Cortex of kidney (tissue), 1 donor: ENCODE measurements around the gene IRAK1.

ENCODE experiments used
- DNase-seq: peaks from one replicate; lab custom pipeline; 2025; lab: John Stamatoyannopoulos, UW

Gene IRAK1

DNA sequence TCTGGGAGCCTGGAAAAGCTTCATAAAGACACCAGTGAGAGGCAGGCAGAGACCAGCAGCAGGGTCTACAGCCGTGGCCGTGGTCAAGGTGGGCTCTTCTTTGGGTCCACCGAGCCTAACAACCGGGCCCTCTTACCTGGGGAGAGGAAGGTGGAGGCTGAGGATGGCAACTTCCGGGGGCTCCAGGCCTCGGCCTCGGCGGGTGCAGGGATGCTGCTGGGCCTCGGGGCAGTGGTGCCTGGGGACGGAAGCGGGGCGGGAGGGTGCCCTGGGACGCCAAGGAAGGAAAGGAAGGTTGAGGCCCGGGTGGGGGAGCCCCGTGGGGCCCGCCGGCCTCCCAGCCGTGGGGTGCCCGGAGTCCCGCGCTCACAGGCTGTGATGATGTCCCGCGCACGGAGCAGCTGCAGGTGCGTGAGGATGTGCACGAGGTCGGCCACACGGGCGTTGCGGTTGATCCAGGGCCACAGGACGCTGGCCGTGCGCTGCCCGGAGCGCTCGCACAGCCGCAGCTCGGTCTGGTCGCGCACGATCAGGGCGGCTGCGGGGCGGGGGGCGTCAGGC, 561 bp downstream of the IRAK1 start:
- DNase-seq = no peak

- no peak for DNase-seq
Measured at GRCh38 chrX:154018518-154019060, 1.1 kb downstream of the IRAK1 start.

DNA sequence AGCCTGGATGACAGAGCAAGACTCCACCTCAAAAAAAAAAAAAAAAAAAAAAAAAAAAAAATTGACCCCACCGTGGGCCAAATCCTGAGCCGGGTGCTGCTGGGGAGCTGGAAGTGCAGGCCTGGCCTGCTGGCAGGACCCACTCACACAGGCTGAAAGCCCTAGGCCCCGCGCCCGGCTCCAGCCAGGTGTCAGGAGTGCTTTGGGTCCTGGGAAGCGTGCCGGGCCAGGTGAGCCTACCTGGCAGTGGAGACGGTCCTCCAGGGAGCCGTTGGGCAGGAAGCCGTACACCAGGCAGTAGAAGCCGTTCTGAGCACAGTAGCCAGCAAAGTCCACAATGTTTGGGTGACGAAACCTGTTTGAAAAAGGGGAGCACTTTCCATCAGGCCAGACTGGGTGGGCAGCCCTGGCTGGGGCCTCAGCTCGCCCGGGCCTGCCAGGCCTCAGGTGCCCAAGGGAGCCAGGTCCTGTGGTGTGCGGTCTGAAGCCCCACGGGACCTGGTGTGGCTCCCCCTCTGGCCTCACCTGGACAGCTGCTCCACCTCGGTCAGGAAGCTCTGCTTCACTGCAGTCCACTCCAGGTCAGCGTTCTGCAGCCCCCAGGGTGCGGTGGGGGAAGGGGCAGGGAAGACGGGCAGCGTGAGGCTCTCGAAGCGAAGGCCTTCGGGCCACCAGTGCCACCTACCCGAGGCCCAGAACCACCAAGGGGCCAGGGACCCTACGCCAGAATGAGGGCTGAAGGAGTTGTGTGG, 1.8 kb downstream of the IRAK1 start:
- DNase-seq = no peak

- DNase-seq = no peak
Measured at GRCh38 chrX:154016366-154017076, 3.2 kb downstream of the IRAK1 start.

DNA sequence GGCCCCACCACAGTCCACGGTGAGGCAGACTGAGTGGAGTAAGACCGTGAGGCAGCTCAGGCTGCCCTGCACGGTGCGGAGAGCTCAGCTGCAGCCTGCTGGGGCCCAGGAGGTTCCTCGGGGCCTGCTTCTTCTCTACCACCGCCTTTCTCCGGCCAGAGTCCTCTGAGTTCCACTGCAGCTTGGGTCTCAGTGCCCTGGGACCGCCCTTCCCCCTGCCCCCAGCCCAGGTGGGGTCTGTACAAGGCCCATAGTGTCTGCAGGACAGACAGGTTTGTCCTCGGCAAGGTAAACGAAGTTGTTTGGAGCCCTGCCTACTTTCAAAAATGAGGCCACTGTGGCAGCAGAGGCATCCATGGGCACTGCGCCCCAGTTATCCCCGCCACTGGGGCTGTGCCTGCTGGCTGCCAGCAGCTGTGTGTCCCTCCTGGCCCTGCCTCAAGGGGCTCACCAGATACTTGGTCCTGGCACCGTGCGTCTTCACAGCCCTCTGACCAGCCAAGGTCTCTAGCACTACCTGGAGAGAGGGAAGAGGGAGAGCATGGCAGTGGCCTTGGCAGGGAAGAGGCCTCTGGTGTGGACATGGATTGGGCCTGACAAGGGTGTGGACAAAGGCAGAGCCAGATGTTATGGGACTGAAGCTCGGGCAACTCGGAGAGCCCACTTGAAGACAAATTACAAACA, 4.0 kb downstream of the IRAK1 start:
- no peak for DNase-seq

DNA sequence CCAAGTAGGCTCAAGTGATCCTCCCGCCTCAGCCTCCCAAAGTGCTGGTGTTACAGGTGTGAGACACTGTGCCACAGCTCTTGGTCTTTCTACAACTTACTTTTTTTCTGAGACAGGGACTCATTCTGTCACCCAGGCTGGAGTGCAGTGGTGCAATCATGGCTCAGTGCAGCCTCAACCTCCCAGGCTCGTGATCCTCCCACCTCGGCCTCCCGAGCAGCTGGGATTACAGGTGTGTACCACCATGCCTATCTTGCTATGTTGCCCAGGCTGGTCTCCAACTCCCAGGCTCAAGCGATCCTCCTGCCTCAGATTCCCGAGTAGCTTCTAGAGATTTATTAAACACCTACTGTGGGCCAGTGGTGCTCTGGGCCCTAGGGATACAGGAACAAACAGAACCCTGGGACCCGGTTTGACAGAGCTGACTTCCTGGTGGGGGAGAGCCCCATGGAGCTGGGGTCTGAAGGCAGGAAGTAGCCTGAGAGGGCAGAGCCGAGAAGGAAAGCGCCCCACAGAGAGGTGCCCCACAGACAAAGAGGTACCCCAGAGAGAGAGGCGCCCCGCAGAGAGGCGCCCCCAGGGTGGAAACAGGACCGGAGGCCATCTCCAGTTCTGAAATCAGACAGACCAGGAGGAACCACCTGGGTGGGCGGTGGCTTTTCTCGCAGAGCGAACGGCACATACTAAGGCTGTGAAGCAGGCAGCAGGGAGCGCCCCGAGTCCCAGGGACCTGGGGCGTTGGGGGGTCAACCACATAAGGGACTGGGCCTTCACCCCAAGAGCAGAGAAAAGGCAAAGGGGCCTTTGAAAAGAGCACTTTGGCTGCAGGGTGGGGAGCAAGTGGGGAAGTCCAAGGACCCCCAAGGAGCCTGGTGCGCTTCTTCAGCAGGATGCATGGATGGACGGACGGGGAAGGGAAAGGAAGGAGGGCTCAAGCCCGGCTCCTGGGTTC, 5.0 kb downstream of the IRAK1 start:
- no peak for DNase-seq

DNA sequence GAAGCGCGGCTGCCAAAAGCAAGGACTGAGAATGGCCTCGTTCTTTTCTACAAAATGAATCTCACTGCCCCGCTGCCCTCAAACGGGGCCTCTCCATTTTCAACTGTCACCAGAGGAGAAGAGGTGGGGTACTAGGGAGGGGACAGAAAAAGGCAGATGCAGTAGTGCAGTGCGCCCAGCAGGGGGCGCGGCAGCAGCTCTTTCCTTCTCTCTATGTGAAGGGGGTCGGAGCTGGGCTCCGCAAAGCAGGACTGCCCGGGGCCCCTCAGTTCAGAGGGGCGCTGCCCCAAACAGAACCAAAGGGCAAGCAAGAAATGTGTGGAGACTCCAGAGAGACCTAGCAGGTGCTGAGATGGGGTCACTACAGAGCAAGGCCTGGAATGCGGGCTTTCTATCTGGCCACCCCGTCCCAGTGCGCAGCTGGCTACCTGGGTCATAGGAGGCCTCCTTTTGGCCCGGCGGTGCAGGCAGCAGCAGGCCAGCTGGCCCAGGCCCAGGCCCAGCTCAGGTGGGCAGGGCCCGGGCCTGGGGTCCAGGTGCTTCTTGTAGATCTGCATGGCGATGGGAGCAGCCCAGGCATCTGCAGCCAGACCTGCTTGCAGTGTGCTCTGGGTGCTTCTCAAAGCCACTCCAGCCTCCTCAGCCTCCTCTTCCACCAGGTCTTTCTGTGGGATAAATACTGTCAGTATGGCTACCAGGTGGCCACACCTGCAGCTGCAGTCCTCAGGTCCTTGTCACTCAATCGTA, 5.9 kb downstream of the IRAK1 start:
- no peak for DNase-seq

- no peak for DNase-seq
Measured at GRCh38 chrX:154013001-154013421, 6.7 kb downstream of the IRAK1 start.

DNA sequence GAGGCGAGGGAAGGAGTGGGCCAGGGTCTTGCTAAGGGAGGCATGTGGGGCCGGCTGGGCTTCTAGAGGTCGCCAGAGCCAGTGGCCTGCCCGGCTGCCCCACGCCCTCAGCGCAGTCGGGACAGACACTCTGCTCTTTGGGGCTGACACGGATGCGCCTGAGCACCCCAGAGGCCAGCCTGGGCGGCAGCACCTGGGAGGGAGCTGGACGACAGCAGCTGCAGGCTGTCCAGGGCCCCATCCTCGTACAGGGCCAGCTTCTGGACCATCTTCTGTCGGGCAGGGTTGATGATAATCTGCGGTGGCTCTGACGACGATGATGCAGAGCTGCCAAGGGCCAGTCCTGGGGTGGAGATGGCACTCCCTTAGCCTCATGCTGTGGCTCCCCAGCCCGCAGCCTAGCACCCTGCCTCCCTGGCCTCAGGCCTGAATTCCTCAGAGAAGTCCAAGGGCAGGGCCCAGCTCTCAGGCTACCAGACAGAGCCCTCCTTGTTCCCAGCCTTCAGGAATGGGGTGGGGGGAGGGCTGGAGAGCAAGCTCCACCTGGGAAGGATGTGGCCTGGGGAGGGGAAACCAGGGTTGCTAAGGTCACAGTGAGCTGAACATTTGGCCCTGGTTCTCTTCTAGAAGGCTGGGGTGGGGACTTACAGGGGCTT, 7.2 kb downstream of the IRAK1 start:
- no peak for DNase-seq

GRCh38 chrX:154011376-154012335, 8.0 kb downstream of the IRAK1 start:
- DNase-seq = no peak

DNA sequence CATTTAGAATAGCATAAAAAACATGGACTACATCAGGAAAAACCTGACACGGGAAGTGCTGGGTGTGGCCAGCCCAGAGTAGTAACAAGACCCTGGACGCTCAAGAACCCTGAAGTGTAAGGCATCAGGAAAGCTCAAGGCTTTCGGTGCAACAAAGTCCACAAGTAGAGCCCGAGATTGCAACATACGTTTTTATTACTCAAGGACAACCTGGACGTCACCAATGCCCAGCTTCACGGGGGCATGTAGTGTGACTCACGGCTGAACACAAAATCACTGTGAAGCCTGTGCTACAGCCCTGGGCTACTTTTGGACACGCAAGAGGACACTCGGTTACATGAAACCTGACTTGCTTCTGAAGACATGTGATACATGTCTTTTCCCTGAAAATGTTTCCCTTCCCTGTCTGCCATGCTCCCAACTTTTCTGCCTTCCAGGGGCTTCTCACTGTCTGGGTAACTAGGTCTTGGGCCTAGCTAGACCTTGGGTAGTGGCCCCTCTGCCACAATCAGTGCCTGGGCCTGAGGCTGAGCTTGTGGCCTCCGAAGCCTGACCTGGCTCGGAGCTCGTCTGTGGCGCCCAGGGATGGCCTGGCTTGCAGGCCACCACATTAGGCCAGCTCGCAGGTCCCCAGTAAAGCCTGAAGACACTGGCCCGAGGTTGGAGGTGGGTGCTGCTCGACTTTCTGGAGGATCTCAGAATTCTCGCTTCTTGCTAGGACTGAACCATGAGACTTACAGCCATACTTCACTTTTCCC, 9.2 kb downstream of the IRAK1 start:
- no peak for DNase-seq

DNA sequence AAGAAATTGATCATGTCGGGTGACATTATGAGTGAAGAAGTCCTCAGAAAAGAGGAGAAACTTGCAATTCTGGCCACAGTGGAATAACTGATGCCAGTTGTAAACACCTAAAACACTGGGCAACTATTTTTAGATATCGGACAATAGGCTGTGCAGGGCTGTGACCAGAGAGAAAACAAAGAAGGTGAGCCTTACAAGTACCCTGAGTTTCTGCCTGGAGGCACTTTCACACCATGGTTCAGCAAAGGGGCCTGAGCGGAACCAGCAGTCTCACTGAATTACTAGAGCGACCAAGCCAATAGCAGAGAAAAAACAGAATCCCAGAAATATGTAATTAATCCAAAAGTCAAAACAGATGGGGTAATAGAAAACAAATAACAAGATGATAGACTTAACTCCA, 11.2 kb downstream of the IRAK1 start:
- DNase-seq = no peak

- DNase-seq = no peak
Measured at GRCh38 chrX:154006947-154007346, 12.8 kb downstream of the IRAK1 start.

GRCh38 chrX:154004315-154004714, 15.4 kb downstream of the IRAK1 start:
- DNase-seq = no peak

DNA sequence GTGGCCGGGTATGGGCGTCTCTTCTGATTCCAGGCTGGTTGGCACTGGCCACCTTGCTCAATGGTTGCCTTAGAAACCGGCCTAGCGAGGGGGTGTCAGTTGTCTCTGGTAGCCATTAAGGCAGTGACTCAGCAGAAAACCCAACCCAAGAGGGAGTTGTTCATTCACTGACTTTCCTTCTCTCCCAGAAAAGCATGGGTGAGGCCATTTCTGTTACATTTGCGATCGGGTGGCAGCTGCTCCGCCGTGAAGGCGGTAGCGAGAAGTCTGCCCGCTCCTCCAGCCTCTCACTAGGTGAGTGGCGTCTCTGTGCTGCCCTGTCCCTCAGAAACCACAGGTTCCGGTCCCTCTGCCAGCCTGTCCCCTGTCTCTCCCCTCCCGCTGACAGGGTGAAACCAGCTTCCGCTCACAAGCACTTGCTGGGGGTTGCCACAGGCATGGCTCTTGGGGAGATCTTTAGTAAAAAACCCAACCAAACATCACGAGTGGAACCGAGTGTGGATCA, 17.4 kb downstream of the IRAK1 start:
- DNase-seq = no peak

GRCh38 chrX:154000051-154000450, 19.7 kb downstream of the IRAK1 start:
- DNase-seq = no peak

DNA sequence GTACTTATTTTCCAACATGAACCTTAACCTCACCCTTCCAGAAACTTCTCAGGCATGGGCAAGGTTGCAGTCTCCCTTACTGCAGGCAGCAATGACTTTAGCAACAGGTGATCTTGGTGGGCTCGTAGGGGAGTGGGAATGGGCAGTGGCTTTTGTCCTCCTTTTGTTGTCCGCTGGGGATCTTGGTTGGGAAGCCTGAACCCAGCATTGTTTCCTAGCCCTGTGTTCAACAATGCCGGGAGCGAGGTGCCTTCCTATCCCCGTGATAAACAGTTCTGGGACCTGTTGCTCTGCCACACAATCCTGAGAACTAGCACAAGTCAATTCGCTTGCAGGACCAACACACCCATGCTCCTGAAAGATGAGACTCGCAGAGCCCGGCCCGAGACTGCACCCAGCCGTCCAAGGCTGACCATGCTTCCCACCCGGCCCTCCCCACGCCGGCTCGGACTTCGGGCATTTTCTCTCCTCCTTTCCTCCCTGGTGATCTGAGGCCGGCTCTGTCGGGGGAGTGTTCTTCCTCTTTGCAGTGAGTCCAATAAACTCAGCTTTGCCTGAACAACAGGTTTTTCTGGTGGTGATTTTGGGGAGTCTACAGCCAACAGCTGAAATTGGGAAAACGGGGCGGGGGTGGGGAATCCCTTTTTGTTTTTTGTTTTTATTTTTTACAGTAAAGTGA, 20.2 kb downstream of the IRAK1 start:
- no peak for DNase-seq
